Panc1 (cell line): Measurements from ENCODE around the gene ZNF865. TPM values are rescaled to one million over a fixed set of nuclear protein-coding genes. Genes with fewer than 3 reads are reported as not detected.

ENCODE experiments used
- ATAC-seq: fragments of 200-7000 bp; cut with Tn5 transposase; 2 replicates; pipeline ENCODE4 v1.9.1; 2020; ENCODE audit warnings: mild to moderate bottlenecking, moderate library complexity
- BruUV-seq: library from RNA; stranded (reverse); fragments of 400-500 nt; replicated peaks from 2 replicates; lab custom pipeline; 2021; lab: Mats Ljungman, UMichigan
- CTCF ChIA-PET: fragments of 300-600 bp; sonication (Branson Sonifier 250); formaldehyde crosslinking; loops from one replicate; lab custom pipeline; 2022; ENCODE audit warnings: antibody characterized with exemption; lab: Charles Lee
- POLR2A ChIA-PET: fragments of 300-600 bp; sonication (Branson Sonifier 250); formaldehyde crosslinking; loops from one replicate; lab custom pipeline; 2022; ENCODE audit warnings: antibody characterized with exemption; lab: Charles Lee
- DNase-seq: peaks from one replicate; pipeline ENCODE4 v3.0.0-alpha.2; 2010; ENCODE audit warnings: low read depth, low spot score
- H3K27ac ChIP-seq: 2 replicates; pipeline ENCODE4 v1.5.1; 2011; ENCODE audit warnings: mild to moderate bottlenecking, low read length, inconsistent platforms
- H3K27me3 ChIP-seq: fragments of 200-500 bp; sonication (Bioruptor generic); 2 replicates; pipeline ENCODE4 v1.6.0; 2014; ENCODE audit warnings: low read length, inconsistent platforms; ENCODE audit not compliant: control insufficient read depth, insufficient read depth
- H3K36me3 ChIP-seq: fragments of 200-500 bp; sonication (Bioruptor generic); 2 replicates; pipeline ENCODE4 v1.5.1; 2014; ENCODE audit warnings: inconsistent platforms, mild to moderate bottlenecking, low read length, moderate library complexity; ENCODE audit not compliant: control insufficient read depth, insufficient read depth
- H3K4me1 ChIP-seq: 2 replicates; pipeline ENCODE4 v1.5.1; 2011; ENCODE audit warnings: inconsistent platforms, mild to moderate bottlenecking, low read length, moderate library complexity; ENCODE audit not compliant: control insufficient read depth, insufficient read depth
- H3K4me3 ChIP-seq, 2 experiments: 2 replicates each; pipeline ENCODE4 v1.5.1; 2011 to 2012; ENCODE audit warnings: low read depth in 2 of 2, low read length in 2 of 2, mild to moderate bottlenecking in 2 of 2, inconsistent platforms in 1 of 2, moderate library complexity in 1 of 2
- H3K9me3 ChIP-seq: fragments of 200-500 bp; sonication (Bioruptor generic); 2 replicates; pipeline ENCODE4 v1.5.1; 2014; ENCODE audit warnings: low read depth, mild to moderate bottlenecking, inconsistent platforms, low read length, moderate library complexity; ENCODE audit not compliant: control insufficient read depth, insufficient read depth
- CTCF ChIP-seq: fragments of 450-650 bp; IDR thresholded peaks from 2 replicates; pipeline ENCODE4 v1.5.1; 2017; ENCODE audit warnings: mild to moderate bottlenecking
- POLR2AphosphoS5 ChIP-seq: IDR thresholded peaks from 2 replicates; pipeline ENCODE4 v1.6.1; 2012; ENCODE audit warnings: mild to moderate bottlenecking, low read depth, low read length, moderate library complexity
- SIN3A ChIP-seq: IDR thresholded peaks from 2 replicates; pipeline ENCODE4 v1.6.1; 2012; ENCODE audit warnings: low read depth, mild to moderate bottlenecking, low read length, moderate library complexity, borderline replicate concordance; ENCODE audit not compliant: insufficient read depth
- TCF7L2 ChIP-seq: IDR thresholded peaks from 2 replicates; pipeline ENCODE4 v1.6.1; 2011; ENCODE audit warnings: mild to moderate bottlenecking, low read depth, low read length, inconsistent platforms
- in situ Hi-C: cut with HindIII; loops from 2 replicates; pipeline ENCODE4 v1.10.0; 2016; ENCODE audit warnings: low sequenced_read_pairs, low pct_unique_long_range_greater_than_20kb
- intact Hi-C: fragments of 100-400 bp; cut with micrococcal nuclease; formaldehyde crosslinking; loops from one replicate; pipeline ENCODE4 v1.10.0; 2022; ENCODE audit not compliant: unreplicated experiment
- total RNA-seq: library from RNA; stranded (reverse); gene quantifications from one replicate; pipeline ENCODE4 v1.2.1, GENCODE V29; 2021; ENCODE audit not compliant: unreplicated experiment
- TF ChIP-seq, protein P1 (sequence below), 2 experiments: IDR thresholded peaks; 2 replicates each; pipeline ENCODE4 v1.6.1; 2011 to 2012; ENCODE audit warnings: low read depth in 2 of 2, control low read depth in 1 of 2, low read length in 1 of 2, mild to moderate bottlenecking in 1 of 2, moderate library complexity in 1 of 2; ENCODE audit not compliant: insufficient read depth in 1 of 2

The ZNF865 gene
- total RNA-seq, 1 experiment from 2014 or later: 25.6 TPM

DNA sequence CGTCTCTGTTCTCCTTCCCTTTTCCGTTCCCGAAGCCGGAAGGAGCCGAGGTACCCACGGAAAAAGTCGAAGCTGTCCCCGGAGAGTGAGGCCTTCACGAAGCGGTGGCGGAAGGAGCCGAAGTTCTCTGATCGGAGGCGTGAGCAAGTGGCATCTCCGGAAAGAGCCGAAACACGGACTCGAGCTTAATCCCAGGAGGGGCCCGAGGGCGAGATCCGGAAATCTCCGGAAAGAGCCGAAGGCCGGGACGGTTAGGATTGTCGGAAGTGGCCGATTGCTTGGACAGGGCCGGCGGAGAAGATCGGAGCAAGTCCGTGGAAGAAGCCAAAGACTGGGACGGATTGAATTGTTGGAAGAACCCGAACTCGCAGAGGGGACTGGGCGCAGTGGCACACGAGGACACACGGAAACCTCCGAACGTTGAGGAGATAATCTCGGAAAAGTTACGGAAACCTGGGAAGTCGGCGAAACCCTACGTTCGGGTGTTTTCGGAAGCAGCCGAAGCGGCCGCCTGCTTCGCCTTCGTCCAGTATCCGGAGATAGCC lies 48.9 kb downstream of the ZNF865 start:
- intact Hi-C loops: no loop called here
- peaks cover 24% of the 10 kb centered on the region for H3K4me1 ChIP-seq
- in situ Hi-C loops: no loop called here
- TF ChIP-seq TCF7L2 (no peak), CTCF (no peak), POLR2AphosphoS5 (no peak), SIN3A (no peak; the same call in 1 of the 2 replicates)
- TF ChIP-seq, protein P1, sequence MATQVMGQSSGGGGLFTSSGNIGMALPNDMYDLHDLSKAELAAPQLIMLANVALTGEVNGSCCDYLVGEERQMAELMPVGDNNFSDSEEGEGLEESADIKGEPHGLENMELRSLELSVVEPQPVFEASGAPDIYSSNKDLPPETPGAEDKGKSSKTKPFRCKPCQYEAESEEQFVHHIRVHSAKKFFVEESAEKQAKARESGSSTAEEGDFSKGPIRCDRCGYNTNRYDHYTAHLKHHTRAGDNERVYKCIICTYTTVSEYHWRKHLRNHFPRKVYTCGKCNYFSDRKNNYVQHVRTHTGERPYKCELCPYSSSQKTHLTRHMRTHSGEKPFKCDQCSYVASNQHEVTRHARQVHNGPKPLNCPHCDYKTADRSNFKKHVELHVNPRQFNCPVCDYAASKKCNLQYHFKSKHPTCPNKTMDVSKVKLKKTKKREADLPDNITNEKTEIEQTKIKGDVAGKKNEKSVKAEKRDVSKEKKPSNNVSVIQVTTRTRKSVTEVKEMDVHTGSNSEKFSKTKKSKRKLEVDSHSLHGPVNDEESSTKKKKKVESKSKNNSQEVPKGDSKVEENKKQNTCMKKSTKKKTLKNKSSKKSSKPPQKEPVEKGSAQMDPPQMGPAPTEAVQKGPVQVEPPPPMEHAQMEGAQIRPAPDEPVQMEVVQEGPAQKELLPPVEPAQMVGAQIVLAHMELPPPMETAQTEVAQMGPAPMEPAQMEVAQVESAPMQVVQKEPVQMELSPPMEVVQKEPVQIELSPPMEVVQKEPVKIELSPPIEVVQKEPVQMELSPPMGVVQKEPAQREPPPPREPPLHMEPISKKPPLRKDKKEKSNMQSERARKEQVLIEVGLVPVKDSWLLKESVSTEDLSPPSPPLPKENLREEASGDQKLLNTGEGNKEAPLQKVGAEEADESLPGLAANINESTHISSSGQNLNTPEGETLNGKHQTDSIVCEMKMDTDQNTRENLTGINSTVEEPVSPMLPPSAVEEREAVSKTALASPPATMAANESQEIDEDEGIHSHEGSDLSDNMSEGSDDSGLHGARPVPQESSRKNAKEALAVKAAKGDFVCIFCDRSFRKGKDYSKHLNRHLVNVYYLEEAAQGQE (IDR thresholded peaks at IDR 0.05; ENCODE audit: insufficient read depth in 1 of 2, low read depth in 2 of 2, low read length in 1 of 2): no peak
- peaks cover 16% of the 10 kb centered on the region for H3K36me3 ChIP-seq
- ChIA-PET CTCF (interaction anchor here (0.6 to 1.8 kb wide), 6 partner anchors 16 to 1543 kb away, joined by 3 to 9 read pairs (median 4); no protein-coding TSS in a partner anchor), POLR2A (interaction anchor here (0.6 to 1.2 kb wide), 6 partner anchors 13 to 484 kb away, joined by 4 to 7 read pairs (median 5); no protein-coding TSS in a partner anchor)
- no peaks in the 10 kb centered on the region for H3K9me3 ChIP-seq
- BruUV-seq: no TSS peak
- H3K27ac ChIP-seq: peak overlapping the region; percentile 99
- peak; percentile 77 for ATAC-seq
- H3K27me3 ChIP-seq: no peaks in the 10 kb centered on the region
- H3K4me3 ChIP-seq: peak overlapping the region; percentile 72 to 82
- peak; percentile 99 for DNase-seq

DNA sequence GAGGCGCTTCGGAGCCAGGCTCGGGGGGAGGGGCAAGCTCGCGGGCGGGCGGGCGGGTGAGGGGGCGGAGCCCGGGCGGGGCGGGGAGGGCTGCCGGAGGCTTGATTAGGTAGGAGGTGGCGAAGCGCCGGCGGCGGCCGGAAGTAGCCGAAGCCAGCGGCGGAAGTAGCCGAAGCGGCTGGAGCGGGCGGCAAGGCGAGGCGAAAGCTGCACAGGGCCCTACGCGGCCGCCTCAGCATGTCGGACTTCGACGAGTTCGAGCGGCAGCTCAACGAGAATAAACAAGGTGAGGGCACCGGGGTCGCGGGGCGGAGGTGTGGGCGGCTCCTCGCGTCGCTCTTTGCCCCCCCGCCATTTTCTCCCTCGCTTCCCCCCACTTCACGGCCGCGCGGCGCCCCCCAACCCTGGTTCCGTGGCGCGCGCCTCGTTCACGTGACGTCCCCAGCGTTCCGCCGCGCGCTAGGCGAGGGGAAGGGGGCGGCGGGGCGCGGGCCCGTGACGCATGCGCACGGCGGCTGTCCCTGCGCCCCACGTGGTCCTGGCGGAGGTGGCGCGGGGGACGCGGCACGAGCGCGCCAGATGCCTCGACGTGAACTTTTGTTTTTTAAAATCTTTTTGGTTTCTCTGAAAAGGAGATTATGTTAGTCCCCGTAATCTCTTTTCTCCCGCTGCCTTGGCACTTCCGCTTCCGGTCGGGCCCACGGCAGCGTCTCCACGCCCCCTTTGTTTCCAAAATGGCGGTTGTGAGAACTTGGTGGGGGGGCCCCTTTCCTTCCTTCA lies 49.6 kb downstream of the ZNF865 start, which contains the start of gene U2AF2:
Gene U2AF2, plus strand, starts transcription at position 168 of the 780 bp plus-strand sequence. Its CDS starts 70 bp downstream, at position 238.
- no TSS peak for BruUV-seq
- peak; percentile 87; the same call in 1 of the 2 replicates for TF ChIP-seq SIN3A
- TF ChIP-seq, protein P1 (IDR thresholded peaks at IDR 0.05; ENCODE audit: insufficient read depth in 1 of 2, low read depth in 2 of 2, low read length in 1 of 2): no peak
- TF ChIP-seq POLR2AphosphoS5: peak; percentile 96
- TF ChIP-seq TCF7L2: peak; percentile 50; the same call in 1 of the 2 replicates
- no peak for DNase-seq
- ChIA-PET POLR2A (interaction anchor here (0.6 to 1.2 kb wide), 6 partner anchors 12 to 483 kb away, joined by 4 to 7 read pairs (median 5); no protein-coding TSS in a partner anchor), CTCF (interaction anchor here (0.6 to 1.8 kb wide), 4 partner anchors 16 to 1544 kb away, joined by 3 to 5 read pairs (median 4); no protein-coding TSS in a partner anchor)
- Histone ChIP-seq H3K36me3 (peaks cover 16% of the 10 kb centered on the region), H3K4me3 (peak within 1 kb of the TSS; percentile 72 to 85), H3K9me3 (no peaks in the 10 kb centered on the region), H3K4me1 (peaks cover 28% of the 10 kb centered on the region), H3K27ac (peak within 1 kb of the TSS; percentile 99), H3K27me3 (no peaks in the 10 kb centered on the region)
- in situ Hi-C loops: no loop called here
- peak; percentile 75 for ATAC-seq
- intact Hi-C loops: no loop called here
